ACHN (cell line): ENCODE results near the gene SLC2A11.
"Not testable (repeated sequence)": the region's sequence is repeated elsewhere in the genome, so short reads cannot be mapped to it uniquely, and the experiment has no call there.

Experiments
- DNase-seq: peaks from one replicate; pipeline ENCODE4 v3.0.0-alpha.2; 2015
- in situ Hi-C: cut with HindIII; loops from 2 replicates; pipeline ENCODE4 v1.10.0; 2017; ENCODE audit warnings: low sequenced_read_pairs, low pct_ligation_motif_present, low pct_unique_long_range_greater_than_20kb

The SLC2A11 gene

GRCh38 chr22:23898006-23898974 is 40.6 kb downstream of the SLC2A11 start:
- no peak for DNase-seq
- in situ Hi-C loops: no loop called here

- in situ Hi-C loops: no loop called here
- DNase-seq: no peak
Observed at GRCh38 chr22:23899042-23899745, 41.5 kb downstream of the SLC2A11 start.

GRCh38 chr22:23900227-23900626 is 42.6 kb downstream of the SLC2A11 start:
- DNase-seq, in situ Hi-C loops: not testable (repeated sequence)

- in situ Hi-C loops: no loop called here
- no peak for DNase-seq
Observed at GRCh38 chr22:23901600-23901999, 43.9 kb downstream of the SLC2A11 start.

GRCh38 chr22:23903328-23903971 is 45.8 kb downstream of the SLC2A11 start:
- no peak for DNase-seq
- in situ Hi-C loops: no loop called here

GRCh38 chr22:23904573-23905254 is 47.0 kb downstream of the SLC2A11 start:
- in situ Hi-C loops: no loop called here
- no peak for DNase-seq

- DNase-seq: no peak
- in situ Hi-C loops: no loop called here
Observed at GRCh38 chr22:23906641-23907040, 49.0 kb downstream of the SLC2A11 start.

GRCh38 chr22:23907423-23907822 is 49.7 kb downstream of the SLC2A11 start:
- in situ Hi-C loops, DNase-seq: not testable (repeated sequence)

- no peak for DNase-seq
- in situ Hi-C loops: no loop called here
Observed at GRCh38 chr22:23908587-23909205, 51.0 kb downstream of the SLC2A11 start.

GRCh38 chr22:23909296-23909898 is 51.7 kb downstream of the SLC2A11 start:
- no peak for DNase-seq
- in situ Hi-C loops: no loop called here

GRCh38 chr22:23910496-23911190 is 53.0 kb downstream of the SLC2A11 start:
- in situ Hi-C loops: no loop called here
- DNase-seq: no peak

- in situ Hi-C loops: no loop called here
- DNase-seq: no peak
Observed at GRCh38 chr22:23911318-23911980, 53.8 kb downstream of the SLC2A11 start.

GRCh38 chr22:23912293-23912903 is 54.7 kb downstream of the SLC2A11 start:
- in situ Hi-C loops: no loop called here
- no peak for DNase-seq

GRCh38 chr22:23913306-23913660 is 55.6 kb downstream of the SLC2A11 start:
- DNase-seq: no peak
- in situ Hi-C loops: no loop called here

GRCh38 chr22:23913661-23914353 is 56.1 kb downstream of the SLC2A11 start:
- in situ Hi-C loops: no loop called here
- peak; percentile 98 for DNase-seq

GRCh38 chr22:23915290-23915689 is 57.6 kb downstream of the SLC2A11 start:
- in situ Hi-C loops: no loop called here

More at GRCh38 chr22:23915290-23915689, 57.6 kb downstream of the SLC2A11 start:
- no peak for DNase-seq
